Keratinocyte (primary cell): Measurements from ENCODE around the gene APOB. TPM values are rescaled to one million over a fixed set of nuclear protein-coding genes. Genes with fewer than 3 reads are reported as not detected.

Source experiments
- DNase-seq: peaks from one replicate; pipeline ENCODE4 v3.0.0-alpha.2; 2011; ENCODE audit warnings: low read depth, missing footprints, low spot score
- FAIRE-seq: peaks from 2 replicates; lab custom pipeline; 2011; peaks lifted over from hg19 to GRCh38; lab: Jason Lieb, UNC
- H2AFZ ChIP-seq: 2 replicates; pipeline ENCODE4 v1.6.0; 2012; ENCODE audit warnings: low read length, control low read depth, inconsistent platforms; ENCODE audit not compliant: control insufficient read depth
- H3K27ac ChIP-seq: 2 replicates; pipeline ENCODE4 v1.5.1; 2011; ENCODE audit warnings: low read length; ENCODE audit not compliant: control insufficient read depth, insufficient read depth
- H3K27me3 ChIP-seq: 3 replicates; pipeline ENCODE4 v1.6.0; 2011; ENCODE audit warnings: low read length; ENCODE audit not compliant: control insufficient read depth, insufficient read depth; ENCODE audit errors: extremely low read depth
- H3K36me3 ChIP-seq, 2 experiments: 2 replicates in 1 of 2; 3 replicates in 1 of 2; pipeline ENCODE4 v1.5.1; 2011; ENCODE audit warnings: low read length in 2 of 2, mild to moderate bottlenecking in 1 of 2; ENCODE audit not compliant: control insufficient read depth in 2 of 2, insufficient read depth in 2 of 2; ENCODE audit errors: extremely low read depth in 1 of 2
- H3K4me1 ChIP-seq: 3 replicates; pipeline ENCODE4 v1.5.1; 2011; ENCODE audit warnings: low read length; ENCODE audit not compliant: control insufficient read depth, insufficient read depth; ENCODE audit errors: extremely low read depth
- H3K4me2 ChIP-seq: 3 replicates; pipeline ENCODE4 v1.6.0; 2011; ENCODE audit warnings: low read depth, low read length; ENCODE audit not compliant: control insufficient read depth, insufficient read depth; ENCODE audit errors: extremely low read depth
- H3K4me3 ChIP-seq, 3 experiments: fragments of 200-600 bp in 1 of 3; sonication (generic) in 1 of 3; 2 replicates in 2 of 3; 3 replicates in 1 of 3; pipeline ENCODE4 v1.5.1; 2011 to 2016; ENCODE audit warnings: low read length in 3 of 3, mild to moderate bottlenecking in 3 of 3, control low read depth in 2 of 3, inconsistent platforms in 1 of 3, low read depth in 1 of 3, mixed read lengths in 1 of 3, mixed run types in 1 of 3, moderate library complexity in 1 of 3; ENCODE audit not compliant: control insufficient read depth in 2 of 3, insufficient read depth in 2 of 3; ENCODE audit errors: extremely low read depth in 1 of 3
- H3K79me2 ChIP-seq: 2 replicates; pipeline ENCODE4 v1.6.0; 2012; ENCODE audit warnings: low read length; ENCODE audit not compliant: control insufficient read depth, insufficient read depth
- H3K9ac ChIP-seq: 3 replicates; pipeline ENCODE4 v1.6.0; 2011; ENCODE audit warnings: low read length; ENCODE audit not compliant: control insufficient read depth, insufficient read depth; ENCODE audit errors: extremely low read depth
- H3K9me1 ChIP-seq: 3 replicates; pipeline ENCODE4 v1.6.0; 2011; ENCODE audit warnings: low read length; ENCODE audit not compliant: control insufficient read depth, insufficient read depth; ENCODE audit errors: extremely low read depth
- H3K9me3 ChIP-seq: 2 replicates; pipeline ENCODE4 v1.5.1; 2012; ENCODE audit warnings: low read depth, low read length; ENCODE audit not compliant: control insufficient read depth
- H4K20me1 ChIP-seq: 3 replicates; pipeline ENCODE4 v1.6.0; 2011; ENCODE audit warnings: low read length; ENCODE audit not compliant: control insufficient read depth, insufficient read depth; ENCODE audit errors: extremely low read depth
- CTCF ChIP-seq, 3 experiments: IDR thresholded peaks in 1 of 3; conservative IDR thresholded peaks in 1 of 3; optimal IDR thresholded peaks in 1 of 3; 2 replicates in 2 of 3; 3 replicates in 1 of 3; pipeline versions ENCODE3 to v1.5.1; 2011; ENCODE audit warnings: low read length in 3 of 3, mild to moderate bottlenecking in 3 of 3, moderate library complexity in 2 of 3, control low read depth in 1 of 3, inconsistent platforms in 1 of 3; ENCODE audit not compliant: insufficient read depth in 2 of 3; ENCODE audit errors: extremely low read depth in 1 of 3
- EZH2 ChIP-seq: IDR thresholded peaks from one replicate; pipeline ENCODE4 v1.6.1; 2012; ENCODE audit warnings: inconsistent platforms, mild to moderate bottlenecking, low read length, moderate library complexity
- dilution Hi-C: fragments of 300-500 bp; cut with MboI; formaldehyde crosslinking; loops from one replicate; pipeline ENCODE4 v1.7.0; 2020; ENCODE audit warnings: low sequenced_read_pairs; ENCODE audit not compliant: extremely low pct_ligation_motif_present
- polyA plus RNA-seq, 5 experiments: library from polyadenylated mRNA; depleted of rRNA in 3 of 5; stranded (reverse) in 3 of 5; stranded (forward) in 1 of 5; unstranded in 1 of 5; fragments of >200 nt; gene quantifications; 1 replicate in 1 of 5; 2 replicates in 3 of 5; 3 replicates in 1 of 5; pipeline versions ENCODE4 v1.2.1 to v1.2.3, GENCODE V29; 2011 to 2012; ENCODE audit warnings: missing spikeins in 2 of 5, low read depth in 1 of 5, low replicate concordance in 1 of 5

The APOB gene
- polyA plus RNA-seq, 1 donor (not counting 4 experiments of a cell fraction or from before 2014, with no cell fraction given), result 0.01 TPM

GRCh38 chr2:21005700-21006422 lies 38.0 kb downstream of the APOB start:
- no peaks in the 10 kb centered on the region for H3K79me2 ChIP-seq
- H3K9me1 ChIP-seq, result no peaks in the 10 kb centered on the region
- dilution Hi-C loops, result no loop called here
- FAIRE-seq (no peak), DNase-seq (no peak)
- TF ChIP-seq EZH2, result no peak
- TF ChIP-seq CTCF (optimal IDR thresholded peaks at IDR 0.05 in 1 of 3, IDR thresholded peaks at IDR 0.05 in 1 of 3, conservative IDR thresholded peaks at IDR 0.05 in 1 of 3; ENCODE audit: extremely low read depth in 1 of 3, insufficient read depth in 2 of 3, low read length in 3 of 3), result no peak
- H3K27me3 ChIP-seq, result no peaks in the 10 kb centered on the region
- no peak overlapping the region for H3K4me3 ChIP-seq
- no peak overlapping the region for H2AFZ ChIP-seq
- no peaks in the 10 kb centered on the region for H4K20me1 ChIP-seq
- no peaks in the 10 kb centered on the region for H3K36me3 ChIP-seq
- no peak overlapping the region for H3K4me2 ChIP-seq
- no peaks in the 10 kb centered on the region for H3K4me1 ChIP-seq
- H3K9me3 ChIP-seq, result no peaks in the 10 kb centered on the region
- no peak overlapping the region for H3K27ac ChIP-seq
- no peak overlapping the region for H3K9ac ChIP-seq

GRCh38 chr2:21005111-21005699 lies 38.7 kb downstream of the APOB start:
- H3K79me2 ChIP-seq, result no peaks in the 10 kb centered on the region
- FAIRE-seq, result no peak
- H4K20me1 ChIP-seq, result no peaks in the 10 kb centered on the region
- H3K27ac ChIP-seq, result no peak overlapping the region
- no peak overlapping the region for H3K4me3 ChIP-seq
- H3K4me2 ChIP-seq, result no peak overlapping the region
- H3K9me3 ChIP-seq, result no peaks in the 10 kb centered on the region
- no peaks in the 10 kb centered on the region for H3K4me1 ChIP-seq
- no peaks in the 10 kb centered on the region for H3K36me3 ChIP-seq
- DNase-seq, result no peak
- H3K27me3 ChIP-seq, result no peaks in the 10 kb centered on the region
- no peak overlapping the region for H3K9ac ChIP-seq
- H2AFZ ChIP-seq, result no peak overlapping the region
- TF ChIP-seq CTCF (optimal IDR thresholded peaks at IDR 0.05 in 1 of 3, IDR thresholded peaks at IDR 0.05 in 1 of 3, conservative IDR thresholded peaks at IDR 0.05 in 1 of 3; ENCODE audit: extremely low read depth in 1 of 3, insufficient read depth in 2 of 3, low read length in 3 of 3) (no peak), EZH2 (no peak)
- no peaks in the 10 kb centered on the region for H3K9me1 ChIP-seq
- dilution Hi-C loops, result no loop called here
